ENCODE data around the gene PCIF1. TPM values are rescaled to one million over a fixed set of nuclear protein-coding genes. Genes with fewer than 3 reads are reported as not detected.
A peak's percentile ranks its signal among the peaks of the same experiment; 100 is the strongest.

The PCIF1 gene
- total and polyA plus RNA-seq, 5 donors from 2014 or later, result 82.0 to 95.3 (median 92.3) TPM

GRCh38 chr20:45892049-45892825 is 42.2 kb upstream of the PCIF1 start:
- no peaks in the 10 kb centered on the region for H3K9me3 Mint-ChIP-seq
- H3K4me3 Mint-ChIP-seq, result peak overlapping the region; percentile 93 to 94 (median 94)
- H3K4me1 Mint-ChIP-seq, result peaks cover 15 to 55% (median 27%) of the 10 kb centered on the region in 4 donors
- H3K36me3 Mint-ChIP-seq, result peaks cover 15% of the 10 kb centered on the region
- peak overlapping the region; percentile 67 for H3K27ac ChIP-seq (ENCODE audit: insufficient read depth, low read length, poor library complexity, severe bottlenecking)
- H3K27me3 ChIP-seq (ENCODE audit: control insufficient read depth, insufficient read depth, low read length), result no peaks in the 10 kb centered on the region
- H3K4me1 ChIP-seq (ENCODE audit: control insufficient read depth, insufficient read depth, low read length, poor library complexity, severe bottlenecking), result peaks cover 35% of the 10 kb centered on the region
- H3K27me3 Mint-ChIP-seq, result no peaks in the 10 kb centered on the region
- DNase-seq (no peak), ATAC-seq (ENCODE audit: low read depth in 2 of 2) (no peak)
- peak overlapping the region; percentile 73 for H3K4me3 ChIP-seq (ENCODE audit: low read depth, low read length)
- H3K9me3 ChIP-seq (ENCODE audit: control insufficient read depth in 2 of 2, low read length in 2 of 2), result no peaks in the 10 kb centered on the region
- peaks cover 23% of the 10 kb centered on the region for H3K36me3 ChIP-seq (ENCODE audit: control insufficient read depth, insufficient read depth, low read length)
- peak overlapping the region; percentile 61 to 89 (median 80) for H3K27ac Mint-ChIP-seq

DNA sequence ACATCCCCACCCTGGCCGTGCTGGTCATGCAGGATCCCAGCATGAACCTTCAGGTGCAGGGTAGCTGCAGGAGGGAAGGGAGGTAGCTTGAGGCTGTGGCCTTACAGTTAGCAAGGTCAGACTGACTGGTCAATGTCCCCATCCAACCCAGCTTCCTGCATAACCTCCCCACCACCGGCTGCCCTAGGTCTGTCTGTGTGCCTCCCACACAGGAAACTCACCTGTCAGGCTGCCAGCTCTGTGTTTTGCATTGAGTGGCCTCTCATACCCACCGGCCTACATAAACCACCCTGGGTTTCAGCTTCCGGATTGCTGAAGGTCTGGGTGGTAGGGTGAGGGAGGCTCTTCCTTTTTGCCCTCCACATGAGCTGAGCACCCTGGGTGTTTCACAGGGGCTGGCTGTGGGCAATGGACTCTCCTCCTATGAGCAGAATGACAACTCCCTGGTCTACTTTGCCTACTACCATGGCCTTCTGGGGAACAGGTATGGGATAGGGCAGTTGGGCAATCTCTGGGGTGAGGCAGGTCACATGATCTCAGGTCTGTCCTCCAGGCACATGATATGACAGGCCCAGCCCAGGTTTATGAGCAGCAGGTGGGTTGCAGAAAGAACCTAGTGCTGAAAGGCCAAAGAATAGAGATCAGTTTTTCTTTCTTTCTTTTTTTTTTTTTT is 41.5 kb upstream of the PCIF1 start:
- peak in 1 of 3 donors; percentile 67 for DNase-seq
- H3K4me3 ChIP-seq (ENCODE audit: low read depth, low read length), result peak overlapping the region; percentile 73
- Mint-ChIP-seq H3K4me1 (peaks cover 15 to 51% (median 25%) of the 10 kb centered on the region in 4 donors), H3K27me3 (no peaks in the 10 kb centered on the region), H3K4me3 (peak overlapping the region; percentile 93 to 94 (median 94)), H3K27ac (peak overlapping the region; percentile 80 to 95 (median 89)), H3K9me3 (no peaks in the 10 kb centered on the region), H3K36me3 (peaks cover 18% of the 10 kb centered on the region)
- H3K4me1 ChIP-seq (ENCODE audit: control insufficient read depth, insufficient read depth, low read length, poor library complexity, severe bottlenecking), result peaks cover 35% of the 10 kb centered on the region
- ATAC-seq (ENCODE audit: low read depth in 2 of 2), result peak; percentile 33 to 35
- peaks cover 27% of the 10 kb centered on the region for H3K36me3 ChIP-seq (ENCODE audit: control insufficient read depth, insufficient read depth, low read length)
- no peaks in the 10 kb centered on the region for H3K27me3 ChIP-seq (ENCODE audit: control insufficient read depth, insufficient read depth, low read length)
- no peaks in the 10 kb centered on the region for H3K9me3 ChIP-seq (ENCODE audit: control insufficient read depth in 2 of 2, low read length in 2 of 2)
- H3K27ac ChIP-seq (ENCODE audit: insufficient read depth, low read length, poor library complexity, severe bottlenecking), result peak overlapping the region; percentile 9

GRCh38 chr20:45893831-45894230 is 40.7 kb upstream of the PCIF1 start:
- peaks cover 35% of the 10 kb centered on the region for H3K4me1 ChIP-seq (ENCODE audit: control insufficient read depth, insufficient read depth, low read length, poor library complexity, severe bottlenecking)
- H3K4me3 ChIP-seq (ENCODE audit: low read depth, low read length), result no peak overlapping the region
- ATAC-seq (ENCODE audit: low read depth in 2 of 2) (no peak), DNase-seq (no peak)
- peak overlapping the region; percentile 47 to 94 (median 90) for H3K4me3 Mint-ChIP-seq
- H3K9me3 Mint-ChIP-seq, result no peaks in the 10 kb centered on the region
- H3K4me1 Mint-ChIP-seq, result peaks cover 15 to 46% (median 25%) of the 10 kb centered on the region in 4 donors
- H3K9me3 ChIP-seq (ENCODE audit: control insufficient read depth in 2 of 2, low read length in 2 of 2), result no peaks in the 10 kb centered on the region
- H3K27ac Mint-ChIP-seq, result peak overlapping the region; percentile 65 to 90 (median 80)
- H3K27me3 ChIP-seq (ENCODE audit: control insufficient read depth, insufficient read depth, low read length), result no peaks in the 10 kb centered on the region
- H3K27me3 Mint-ChIP-seq, result no peaks in the 10 kb centered on the region
- H3K27ac ChIP-seq (ENCODE audit: insufficient read depth, low read length, poor library complexity, severe bottlenecking), result peak overlapping the region; percentile 25
- H3K36me3 ChIP-seq (ENCODE audit: control insufficient read depth, insufficient read depth, low read length), result peaks cover 35% of the 10 kb centered on the region
- peaks cover 18% of the 10 kb centered on the region for H3K36me3 Mint-ChIP-seq

GRCh38 chr20:45894797-45895196 is 39.7 kb upstream of the PCIF1 start:
- peaks cover 40% of the 10 kb centered on the region for H3K36me3 ChIP-seq (ENCODE audit: control insufficient read depth, insufficient read depth, low read length)
- ATAC-seq (ENCODE audit: low read depth in 2 of 2) (no peak), DNase-seq (no peak)
- peak overlapping the region in 1 of 4 donors; percentile 38 for H3K4me3 Mint-ChIP-seq
- peaks cover 34% of the 10 kb centered on the region for H3K4me1 ChIP-seq (ENCODE audit: control insufficient read depth, insufficient read depth, low read length, poor library complexity, severe bottlenecking)
- H3K27me3 ChIP-seq (ENCODE audit: control insufficient read depth, insufficient read depth, low read length), result no peaks in the 10 kb centered on the region
- no peak overlapping the region for H3K4me3 ChIP-seq (ENCODE audit: low read depth, low read length)
- H3K36me3 Mint-ChIP-seq, result peaks cover 18% of the 10 kb centered on the region
- no peak overlapping the region for H3K27ac Mint-ChIP-seq
- H3K27ac ChIP-seq (ENCODE audit: insufficient read depth, low read length, poor library complexity, severe bottlenecking), result no peak overlapping the region
- no peaks in the 10 kb centered on the region for H3K9me3 Mint-ChIP-seq
- H3K9me3 ChIP-seq (ENCODE audit: control insufficient read depth in 2 of 2, low read length in 2 of 2), result no peaks in the 10 kb centered on the region
- no peaks in the 10 kb centered on the region for H3K27me3 Mint-ChIP-seq
- peaks cover 12 to 40% (median 25%) of the 10 kb centered on the region in 4 donors for H3K4me1 Mint-ChIP-seq

DNA sequence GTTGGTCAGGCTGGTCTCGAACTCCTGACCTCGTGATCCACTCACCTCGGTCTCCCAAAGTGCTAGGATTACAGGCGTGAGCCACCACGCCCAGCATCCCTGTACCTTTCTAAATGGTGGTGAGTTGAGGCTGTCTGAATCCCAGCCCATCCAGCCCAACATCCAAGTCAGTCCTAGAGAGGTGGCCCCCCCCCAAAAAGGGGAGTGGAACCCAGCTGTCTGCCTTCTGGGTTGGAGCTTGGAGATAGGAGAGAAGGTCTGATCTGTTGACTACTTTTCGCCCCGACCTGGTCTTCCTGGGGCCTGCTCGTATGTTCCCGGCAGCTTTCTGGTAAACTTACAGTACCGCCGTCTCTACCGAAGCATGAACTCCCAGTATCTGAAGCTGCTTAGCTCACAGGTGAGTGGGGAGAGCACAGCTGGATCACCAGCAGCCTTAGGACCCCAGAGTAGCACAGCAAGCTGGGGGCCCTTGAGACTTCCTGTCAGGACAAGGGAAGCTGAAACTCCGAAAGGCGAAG is 37.8 kb upstream of the PCIF1 start:
- no peaks in the 10 kb centered on the region for H3K27me3 Mint-ChIP-seq
- H3K4me1 Mint-ChIP-seq, result peaks cover 8 to 29% (median 19%) of the 10 kb centered on the region in 4 donors

DNA sequence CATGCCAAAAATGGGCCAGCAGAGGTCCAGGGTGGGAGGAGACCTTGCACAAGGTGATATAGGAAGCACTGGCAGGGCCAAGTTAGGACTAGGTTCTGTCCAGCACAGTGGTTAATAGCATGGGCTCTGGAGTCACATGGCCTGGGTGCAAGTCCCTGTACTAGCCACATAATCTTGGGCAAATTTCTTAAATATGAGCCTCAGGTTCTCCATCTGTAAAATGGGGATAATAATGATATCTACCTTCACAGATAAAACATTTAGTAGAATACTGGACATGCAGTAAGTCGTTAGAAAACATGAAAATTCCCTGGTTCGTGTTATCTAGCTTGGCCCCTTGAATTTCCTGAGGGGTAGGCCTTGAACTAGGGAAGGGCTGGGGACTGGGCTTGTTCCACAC is 37.2 kb upstream of the PCIF1 start:
- DNase-seq (no peak), ATAC-seq (ENCODE audit: low read depth in 2 of 2) (no peak)
- Histone ChIP-seq H3K4me1 (ENCODE audit: control insufficient read depth, insufficient read depth, low read length, poor library complexity, severe bottlenecking) (peaks cover 12% of the 10 kb centered on the region), H3K9me3 (ENCODE audit: control insufficient read depth in 2 of 2, low read length in 2 of 2) (no peaks in the 10 kb centered on the region), H3K4me3 (ENCODE audit: low read depth, low read length) (no peak overlapping the region), H3K27me3 (ENCODE audit: control insufficient read depth, insufficient read depth, low read length) (no peaks in the 10 kb centered on the region), H3K27ac (ENCODE audit: insufficient read depth, low read length, poor library complexity, severe bottlenecking) (no peak overlapping the region), H3K36me3 (ENCODE audit: control insufficient read depth, insufficient read depth, low read length) (peaks cover 40% of the 10 kb centered on the region)
- Mint-ChIP-seq H3K4me3 (no peak overlapping the region), H3K27ac (no peak overlapping the region), H3K27me3 (no peaks in the 10 kb centered on the region), H3K36me3 (peaks cover 18% of the 10 kb centered on the region), H3K4me1 (peaks cover 6 to 24% (median 17%) of the 10 kb centered on the region in 4 donors), H3K9me3 (no peaks in the 10 kb centered on the region)

More for the DNA sequence above, 37.8 kb upstream of the PCIF1 start:
- no peak for ATAC-seq (ENCODE audit: low read depth in 2 of 2)
- no peak for DNase-seq
- Histone ChIP-seq H3K4me3 (ENCODE audit: low read depth, low read length) (no peak overlapping the region), H3K27me3 (ENCODE audit: control insufficient read depth, insufficient read depth, low read length) (no peaks in the 10 kb centered on the region), H3K9me3 (ENCODE audit: control insufficient read depth in 2 of 2, low read length in 2 of 2) (no peaks in the 10 kb centered on the region), H3K4me1 (ENCODE audit: control insufficient read depth, insufficient read depth, low read length, poor library complexity, severe bottlenecking) (peaks cover 18% of the 10 kb centered on the region), H3K36me3 (ENCODE audit: control insufficient read depth, insufficient read depth, low read length) (peaks cover 40% of the 10 kb centered on the region), H3K27ac (ENCODE audit: insufficient read depth, low read length, poor library complexity, severe bottlenecking) (no peak overlapping the region)
- Mint-ChIP-seq H3K9me3 (no peaks in the 10 kb centered on the region), H3K27ac (peak overlapping the region in 1 of 3 donors; percentile 26), H3K36me3 (peaks cover 18% of the 10 kb centered on the region), H3K4me3 (no peak overlapping the region)

- H3K27me3 ChIP-seq (ENCODE audit: control insufficient read depth, insufficient read depth, low read length), result no peaks in the 10 kb centered on the region
- peaks cover 18% of the 10 kb centered on the region for H3K36me3 Mint-ChIP-seq
- H3K9me3 Mint-ChIP-seq, result no peaks in the 10 kb centered on the region
- H3K27ac ChIP-seq (ENCODE audit: insufficient read depth, low read length, poor library complexity, severe bottlenecking), result no peak overlapping the region
- ATAC-seq (ENCODE audit: low read depth in 2 of 2) (no peak), DNase-seq (no peak)
- H3K36me3 ChIP-seq (ENCODE audit: control insufficient read depth, insufficient read depth, low read length), result peaks cover 40% of the 10 kb centered on the region
- no peaks in the 10 kb centered on the region for H3K9me3 ChIP-seq (ENCODE audit: control insufficient read depth in 2 of 2, low read length in 2 of 2)
- peaks cover 2 to 20% (median 13%) of the 10 kb centered on the region in 4 donors for H3K4me1 Mint-ChIP-seq
- H3K27me3 Mint-ChIP-seq, result no peaks in the 10 kb centered on the region
- H3K27ac Mint-ChIP-seq, result no peak overlapping the region
- no peak overlapping the region for H3K4me3 Mint-ChIP-seq
- H3K4me1 ChIP-seq (ENCODE audit: control insufficient read depth, insufficient read depth, low read length, poor library complexity, severe bottlenecking), result peaks cover 8% of the 10 kb centered on the region
- no peak overlapping the region for H3K4me3 ChIP-seq (ENCODE audit: low read depth, low read length)
Measured at GRCh38 chr20:45897692-45898091, 36.8 kb upstream of the PCIF1 start.
